K562 (cell line): ENCODE results near the gene OLIG1. TPM values are rescaled to one million over a fixed set of nuclear protein-coding genes. Genes with fewer than 3 reads are reported as not detected.

ENCODE experiments used
- ATAC-seq: fragments of 200-7000 bp; cut with Tn5 transposase; 3 replicates; pipeline ENCODE4 v1.9.1; 2020; ENCODE audit warnings: moderate library complexity
- BruUV-seq: library from RNA; stranded (reverse); fragments of 400-500 nt; replicated peaks from 2 replicates; lab custom pipeline; 2021; lab: Mats Ljungman, UMichigan
- CTCF ChIA-PET: fragments of 300-600 bp; formaldehyde crosslinking; extraction: SDS; loops from one replicate; lab custom pipeline; 2021; ENCODE audit warnings: low intra/inter-chr PET ratio; lab: Yijun Ruan, JAX
- POLR2A ChIA-PET: fragments of 300-600, 350-650 bp; sonication (Branson Sonifier 250); formaldehyde crosslinking; extraction: SDS; loops from one replicate; lab custom pipeline; 2021; ENCODE audit warnings: antibody characterized with exemption, inconsistent platforms; lab: Yijun Ruan, JAX
- DNase-seq, 4 experiments: peaks; one replicate each; pipeline versions ENCODE4 v3.0.0 to v3.0.0-alpha.2; 2011 to 2018; ENCODE audit warnings: low spot score in 3 of 4, mixed read lengths in 3 of 4; ENCODE audit errors: extremely low read depth in 1 of 4
- FAIRE-seq: peaks from 2 replicates; lab custom pipeline; 2011; peaks lifted over from hg19 to GRCh38; lab: Jason Lieb, UNC
- H2AFZ ChIP-seq: 2 replicates; pipeline ENCODE4 v1.6.0; 2011; ENCODE audit warnings: low read depth, low read length, control low read depth, inconsistent platforms
- H3K27ac ChIP-seq: fragments of 200-600 bp; 3 replicates; pipeline ENCODE4 v1.8.0; 2011; ENCODE audit warnings: low read depth, mild to moderate bottlenecking, control low read depth, inconsistent platforms, low read length, moderate library complexity, mixed read lengths; ENCODE audit errors: extremely low read depth
- H3K27me3 ChIP-seq, 2 experiments: fragments of 300-600 bp in 1 of 2; 2 replicates in 1 of 2; 3 replicates in 1 of 2; pipeline versions ENCODE4 v1.6.0 to v1.8.0; 2011; ENCODE audit warnings: inconsistent platforms in 2 of 2, low read length in 2 of 2, mild to moderate bottlenecking in 1 of 2, mixed read lengths in 1 of 2, moderate library complexity in 1 of 2; ENCODE audit not compliant: control insufficient read depth in 2 of 2, insufficient read depth in 2 of 2
- H3K36me3 ChIP-seq: fragments of 300-600 bp; 3 replicates; pipeline ENCODE4 v1.8.0; 2011; ENCODE audit warnings: mild to moderate bottlenecking, low read length, inconsistent platforms; ENCODE audit not compliant: control insufficient read depth, insufficient read depth
- H3K4me1 ChIP-seq, 2 experiments: fragments of 200-600 bp in 1 of 2; replicated peaks in 1 of 2; 2 replicates in 1 of 2; 3 replicates in 1 of 2; pipeline versions ENCODE4 v1.5.1 to v1.8.0; 2011; ENCODE audit warnings: inconsistent platforms in 2 of 2, low read length in 2 of 2, mild to moderate bottlenecking in 1 of 2, mixed read lengths in 1 of 2, moderate library complexity in 1 of 2; ENCODE audit not compliant: control insufficient read depth in 2 of 2, insufficient read depth in 2 of 2
- H3K4me2 ChIP-seq: 2 replicates; pipeline ENCODE4 v1.6.1; 2011; ENCODE audit warnings: low read length, control low read depth, inconsistent platforms, mixed read lengths; ENCODE audit not compliant: insufficient read depth
- H3K4me3 ChIP-seq: fragments of 200-600 bp; sonication (generic), shearing (Covaris generic); 2 replicates; pipeline ENCODE4 v1.5.1; 2016; ENCODE audit warnings: control low read depth, inconsistent platforms
- H3K79me2 ChIP-seq: fragments of 200-600 bp; 3 replicates; pipeline ENCODE4 v1.8.0; 2011; ENCODE audit warnings: low read length, inconsistent platforms; ENCODE audit not compliant: control insufficient read depth, insufficient read depth
- H3K9ac ChIP-seq, 2 experiments: 2 replicates each; pipeline versions ENCODE4 v1.6.0 to v1.6.1; 2011; ENCODE audit warnings: low read depth in 2 of 2, low read length in 2 of 2, control low read depth in 1 of 2, inconsistent platforms in 1 of 2, mild to moderate bottlenecking in 1 of 2, mixed read lengths in 1 of 2; ENCODE audit not compliant: insufficient read depth in 1 of 2
- H3K9me1 ChIP-seq: one replicate; pipeline ENCODE4 v1.6.0; 2011; ENCODE audit warnings: inconsistent platforms, mild to moderate bottlenecking, low read length, moderate library complexity; ENCODE audit not compliant: control insufficient read depth, insufficient read depth
- H3K9me3 ChIP-seq: replicated peaks from 2 replicates; pipeline ENCODE4 v1.5.1; 2011; ENCODE audit warnings: low read depth, low read length, inconsistent platforms; ENCODE audit not compliant: control insufficient read depth, insufficient read depth
- H4K20me1 ChIP-seq: replicated peaks from 2 replicates; pipeline ENCODE4 v1.6.1; 2011; ENCODE audit warnings: low read length, inconsistent platforms, mixed read lengths; ENCODE audit not compliant: control insufficient read depth, insufficient read depth
- ADNP ChIP-seq: fragments of 200-800 bp; sonication (Bioruptor generic); IDR thresholded peaks from 2 replicates; pipeline ENCODE4 v1.6.1; 2016; ENCODE audit warnings: missing genetic modification characterization, missing compliant biosample characterization
- ARNT ChIP-seq, 2 experiments: fragments of 450-650 bp; IDR thresholded peaks; 2 replicates each; pipeline ENCODE4 v1.6.1; 2016; ENCODE audit warnings: mild to moderate bottlenecking in 1 of 2
- CBX1 ChIP-seq: sonication (generic); IDR thresholded peaks from 2 replicates; pipeline ENCODE4 v1.6.1; 2016; ENCODE audit warnings: antibody characterized with exemption, low read depth, mild to moderate bottlenecking
- CC2D1A ChIP-seq: fragments of 450-650 bp; IDR thresholded peaks from 2 replicates; pipeline ENCODE4 v1.6.1; 2017; ENCODE audit warnings: mild to moderate bottlenecking
- GATA2 ChIP-seq: sonication (generic); formaldehyde crosslinking; IDR thresholded peaks from 2 replicates; pipeline ENCODE4 v1.4.0; 2020; ENCODE audit warnings: mild to moderate bottlenecking, missing genetic modification reagents
- MEIS2 ChIP-seq: fragments of 450-650 bp; IDR thresholded peaks from 2 replicates; pipeline ENCODE4 v1.6.1; 2014; ENCODE audit warnings: mild to moderate bottlenecking; ENCODE audit not compliant: partially characterized antibody
- RBBP5 ChIP-seq: fragments of 200-600 bp; sonication (generic); IDR thresholded peaks from 2 replicates; pipeline ENCODE4 v1.6.1; 2012; ENCODE audit warnings: borderline replicate concordance, mild to moderate bottlenecking, low read length, control low read depth, inconsistent platforms; ENCODE audit not compliant: insufficient read depth, poor library complexity, severe bottlenecking
- SUPT5H ChIP-seq: fragments of 450-650 bp; IDR thresholded peaks from 2 replicates; pipeline ENCODE4 v1.6.1; 2016
- TOE1 ChIP-seq, 2 experiments: fragments of 450-650 bp in 1 of 2; sonication (generic) in 1 of 2; formaldehyde crosslinking in 1 of 2; IDR thresholded peaks; 2 replicates each; pipeline versions ENCODE4 v1.7.1 to v1.8.0; 2016 to 2022; ENCODE audit warnings: borderline replicate concordance in 2 of 2, mild to moderate bottlenecking in 2 of 2, antibody characterized with exemption in 1 of 2, inconsistent platforms in 1 of 2, low read depth in 1 of 2, missing genetic modification reagents in 1 of 2, moderate library complexity in 1 of 2
- ZKSCAN8 ChIP-seq: fragments of 200-800 bp; sonication (Bioruptor generic); IDR thresholded peaks from 2 replicates; pipeline ENCODE4 v1.6.1; 2016; ENCODE audit warnings: missing genetic modification characterization, missing compliant biosample characterization
- ZNF589 ChIP-seq: fragments of 200-800 bp; sonication (Bioruptor generic); IDR thresholded peaks from 2 replicates; pipeline ENCODE4 v1.6.1; 2016; ENCODE audit warnings: low read depth, missing genetic modification characterization, missing compliant biosample characterization
- ZNF76 ChIP-seq: fragments of 250-450 bp; sonication (Bioruptor Pico); IDR thresholded peaks from 2 replicates; pipeline ENCODE4 v1.4.0; 2020; ENCODE audit warnings: mild to moderate bottlenecking, moderate library complexity, borderline replicate concordance
- WGBS: fragments of 100-300 bp; shearing (Covaris generic); methylation state at CpG from one replicate; pipeline ENCODE4 v1.1.6; 2016; ENCODE audit warnings: low coverage, mixed read lengths; ENCODE audit not compliant: insufficient coverage; ENCODE audit errors: missing lambda C conversion rate; 5-methylcytosine and 5-hydroxymethylcytosine counted together
- in situ Hi-C: fragments of 300-500 bp; cut with MboI; formaldehyde crosslinking; loops from 4 replicates; pipeline ENCODE4 v1.15.0; 2018; ENCODE audit warnings: inconsistent platforms, mixed read lengths
- intact Hi-C: fragments of 100-400 bp; cut with micrococcal nuclease; formaldehyde crosslinking; loops from 2 replicates; pipeline ENCODE4 v1.14.2; 2022
- polyA plus RNA-seq, 8 experiments: library from polyadenylated mRNA; depleted of rRNA in 4 of 8; stranded (reverse) in 5 of 8; unstranded in 3 of 8; fragments of >200 nt; fragmentation: Nextera tagmentation in 2 of 8; fragmentation: Illumina TruSeq in 1 of 8; extraction: Ambion mirVana in 2 of 8; extraction: Trizol in 1 of 8; gene quantifications; 2 replicates each; pipeline versions ENCODE4 v1.2.1 to v1.2.3, GENCODE V29; 2011 to 2014; ENCODE audit warnings: inconsistent platforms in 1 of 8, missing spikeins in 1 of 8
- total RNA-seq, 7 experiments: library from RNA; depleted of rRNA in 6 of 7; stranded (reverse); fragments of >200 nt in 6 of 7; fragmentation: Illumina TruSeq in 2 of 7; extraction: Trizol in 2 of 7; gene quantifications; 2 replicates each; pipeline versions ENCODE4 v1.2.1 to v1.2.3, GENCODE V29; 2011 to 2021; ENCODE audit warnings: low replicate concordance in 1 of 7
- TF ChIP-seq, protein P1 (sequence below), 3 experiments: fragments of 200-800 bp in 1 of 3; sonication (Bioruptor generic) in 1 of 3; sonication (generic) in 1 of 3; formaldehyde crosslinking in 1 of 3; IDR thresholded peaks; 2 replicates each; pipeline versions ENCODE4 v1.6.1 to v1.8.0; 2016 to 2022; ENCODE audit warnings: mild to moderate bottlenecking in 2 of 3, missing compliant biosample characterization in 2 of 3, missing genetic modification characterization in 2 of 3, missing genetic modification reagents in 1 of 3

OLIG1 gene
- total and polyA plus RNA-seq, 9 of the 15 experiments (the other 6 are each of a cell fraction or from before 2014, with no cell fraction given) = not detected

DNA sequence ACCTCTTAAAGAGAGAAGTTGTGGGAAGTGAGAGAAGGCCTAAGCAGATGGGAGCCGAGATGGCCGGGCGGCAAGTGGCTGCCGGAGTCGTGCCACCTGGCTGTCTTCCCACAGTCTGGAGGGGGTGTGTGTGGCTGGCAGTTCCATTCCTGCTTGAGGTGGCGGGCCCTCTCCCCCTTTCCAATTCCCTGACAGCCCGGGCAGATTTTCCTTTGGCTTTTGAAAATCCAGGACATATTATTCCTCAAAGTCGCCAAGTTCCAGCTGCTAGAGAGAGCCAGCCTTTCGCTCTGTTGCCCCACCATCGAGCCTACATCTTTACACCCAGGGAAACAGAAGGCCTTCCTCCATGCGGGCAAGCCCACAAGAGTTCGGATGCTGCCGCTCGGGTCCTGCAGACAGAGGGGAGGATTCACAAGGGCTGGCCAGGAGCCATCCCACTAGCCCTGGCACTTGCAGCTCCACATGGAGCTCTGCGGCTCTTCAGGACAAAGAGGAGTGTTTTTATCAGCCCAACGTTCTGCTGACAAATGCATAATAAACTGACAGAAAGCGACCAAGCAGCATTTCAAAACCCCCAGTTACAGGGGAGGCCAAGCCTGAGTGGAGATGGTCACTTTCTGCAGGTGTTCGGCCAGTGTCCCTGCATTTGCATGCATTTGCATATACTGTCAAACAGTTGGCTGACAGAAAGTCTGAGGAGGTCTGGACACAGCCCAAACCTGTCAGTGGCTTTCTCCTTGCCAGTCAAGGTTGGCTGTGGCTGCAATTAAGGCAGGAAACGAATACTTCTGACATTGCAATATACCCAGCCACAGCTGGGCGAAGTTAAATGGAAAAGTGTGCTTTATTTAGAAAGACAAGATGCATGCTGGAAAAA, 45.9 kb downstream of the OLIG1 start:
- Histone ChIP-seq H3K27me3 (peaks cover 69 to 71% of the 10 kb centered on the region in 2 experiments), H3K36me3 (no peaks in the 10 kb centered on the region), H3K9me1 (no peaks in the 10 kb centered on the region), H3K79me2 (no peaks in the 10 kb centered on the region), H2AFZ (no peak overlapping the region), H3K27ac (no peak overlapping the region), H3K4me2 (no peak overlapping the region), H3K4me3 (no peak overlapping the region), H3K9me3 (no peaks in the 10 kb centered on the region), H4K20me1 (peaks cover 3% of the 10 kb centered on the region; the same call in 1 of the 2 replicates), H3K4me1 (no peaks in the 10 kb centered on the region), H3K9ac (no peak overlapping the region)
- POLR2A ChIA-PET = no interaction called here
- intact Hi-C loops = no loop called here
- TF ChIP-seq, protein P1, sequence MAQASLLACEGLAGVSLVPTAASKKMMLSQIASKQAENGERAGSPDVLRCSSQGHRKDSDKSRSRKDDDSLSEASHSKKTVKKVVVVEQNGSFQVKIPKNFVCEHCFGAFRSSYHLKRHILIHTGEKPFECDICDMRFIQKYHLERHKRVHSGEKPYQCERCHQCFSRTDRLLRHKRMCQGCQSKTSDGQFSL (CRISPR knock-in tag; IDR thresholded peaks at IDR 0.05) = no peak
- TF ChIP-seq, protein P1 (tag; IDR thresholded peaks at IDR 0.05) = no peak
- TF ChIP-seq RBBP5 = no peak
- TF ChIP-seq ZNF76 = no peak
- no peak for TF ChIP-seq ARNT (IDR thresholded peaks at IDR 0.05)
- no peak for TF ChIP-seq TOE1 (IDR thresholded peaks at IDR 0.05; ENCODE audit: borderline replicate concordance)
- no peak for TF ChIP-seq TOE1 (CRISPR knock-in tag; IDR thresholded peaks at IDR 0.05; ENCODE audit: borderline replicate concordance, low read depth)
- TF ChIP-seq ADNP (tag) = no peak
- no peak for TF ChIP-seq GATA2 (CRISPR knock-in tag)
- no peak for TF ChIP-seq CC2D1A
- TF ChIP-seq MEIS2 = no peak
- no peak for TF ChIP-seq CBX1
- no peak for TF ChIP-seq SUPT5H
- no peak for TF ChIP-seq ZKSCAN8
- TF ChIP-seq ZNF589 = no peak
- 2% methylated on average over 20 of the region's 20 CpGs for WGBS
- BruUV-seq = no TSS peak
- no peak for DNase-seq
- no peak for ATAC-seq
- CTCF ChIA-PET = no interaction called here
- no peak for FAIRE-seq
- in situ Hi-C loops = no loop called here
